Suppressor macrophage treated with lipopolysaccharide for 1 hour (primary cell): ENCODE data around the gene CD244.
A peak's percentile ranks its signal among the peaks of the same experiment; 100 is the strongest.
"Not testable (repeated sequence)": the region's sequence is repeated elsewhere in the genome, so short reads cannot be mapped to it uniquely, and the experiment has no call there.

Source experiments
- DNase-seq, 3 donors: peaks; one replicate each; pipeline ENCODE4 v3.0.0-alpha.2; 2020 to 2022

CD244 gene

DNA sequence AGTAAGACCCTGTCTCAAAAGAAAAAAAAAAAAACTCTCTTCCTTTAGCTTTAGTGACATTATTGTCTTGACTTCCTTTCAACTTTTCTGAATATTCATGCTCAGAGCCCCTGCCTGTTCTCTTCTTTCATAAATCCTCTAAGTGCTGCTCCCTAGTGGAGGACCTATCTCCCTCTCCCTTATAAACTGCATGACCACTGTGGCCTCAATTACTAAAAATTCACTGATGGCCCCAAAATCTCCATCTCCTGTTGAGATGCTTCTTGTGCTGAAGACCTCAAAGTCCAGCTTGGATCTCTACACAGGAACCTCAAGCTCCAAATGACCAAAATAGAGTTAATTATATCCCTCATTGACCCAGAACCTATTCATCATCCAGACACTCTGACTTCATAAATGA, 14.5 kb upstream of the CD244 start:
- DNase-seq, result peak in 1 of 3 donors; percentile 19

DNA sequence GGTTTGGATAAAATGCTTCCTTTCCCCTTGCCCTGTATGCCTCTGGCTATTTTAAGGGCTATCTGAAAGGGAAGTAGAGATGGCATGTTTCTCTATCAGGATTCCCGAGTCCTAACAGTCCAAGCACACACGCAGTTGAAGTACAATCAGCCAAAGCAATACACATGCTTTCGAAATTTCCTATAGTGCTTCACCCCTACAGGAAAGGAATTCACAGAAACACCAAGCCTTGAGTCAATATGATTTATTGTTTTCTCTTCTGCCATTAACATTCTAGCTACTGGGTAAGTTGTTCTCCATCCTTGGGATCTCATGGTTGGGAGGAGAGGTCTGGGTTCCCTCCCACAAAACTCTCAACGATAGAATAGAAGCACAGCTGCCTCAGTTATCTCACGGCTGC, 13.6 kb upstream of the CD244 start:
- peak in 2 of 3 donors; percentile 14 to 30 for DNase-seq

DNA sequence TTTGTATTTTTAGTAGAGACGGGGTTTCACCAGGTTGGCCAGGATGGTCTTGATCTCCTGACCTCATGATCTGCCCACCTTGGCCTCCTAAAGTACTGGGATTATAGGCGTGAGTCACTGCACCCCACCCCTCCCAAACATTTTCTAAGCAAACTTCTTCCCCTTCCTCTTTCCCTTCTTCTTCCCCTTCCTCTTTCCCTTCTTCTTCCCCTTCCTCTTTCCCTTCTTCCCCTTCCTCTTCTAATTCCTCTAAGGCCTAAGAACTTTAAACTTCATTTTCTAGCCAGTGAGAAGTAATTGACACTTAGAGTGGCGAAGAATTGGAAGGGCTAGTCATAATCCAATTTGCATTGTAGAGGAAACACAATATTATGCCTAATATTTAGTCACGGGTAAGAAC, 12.9 kb upstream of the CD244 start:
- DNase-seq, result peak; percentile 21 to 44 (median 33)

DNA sequence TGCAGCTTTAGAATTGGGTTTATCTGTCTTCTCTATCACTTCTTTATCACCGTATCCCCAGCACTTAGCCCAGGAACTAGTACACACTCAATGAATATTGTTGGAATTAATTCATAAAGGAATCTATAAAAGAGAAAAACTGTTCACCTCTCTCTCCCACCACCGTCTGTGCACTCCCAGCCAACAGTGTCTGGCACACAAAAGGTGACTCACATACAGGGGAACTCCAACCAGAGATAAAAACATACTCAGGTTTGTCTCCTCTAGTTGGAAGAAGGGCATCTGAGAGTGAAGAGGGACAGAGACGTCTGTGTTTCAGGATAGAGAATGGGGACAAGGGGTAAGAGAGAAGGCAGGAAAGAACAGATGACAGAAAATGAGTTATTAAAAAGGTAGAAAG, 12.2 kb upstream of the CD244 start:
- no peak for DNase-seq

DNA sequence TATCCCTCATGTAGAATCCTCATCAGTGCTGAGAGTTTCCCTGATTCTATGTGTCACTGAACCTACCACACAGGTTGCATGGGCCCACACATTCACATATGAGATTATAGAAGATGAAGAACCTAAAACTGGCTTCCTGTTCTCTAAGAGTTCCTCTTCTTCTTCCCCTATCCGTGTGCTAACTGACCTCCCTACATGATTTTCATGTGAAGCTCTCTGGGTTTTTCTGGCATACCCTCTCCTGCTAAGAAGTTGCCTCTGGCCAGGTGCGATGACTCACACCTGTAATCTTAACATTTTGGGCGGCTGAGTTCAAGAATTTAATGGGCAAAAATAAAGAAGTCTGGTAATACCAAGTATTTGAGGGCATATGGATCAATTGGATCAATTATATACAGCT, 5.5 kb upstream of the CD244 start:
- peak; percentile 34 to 50 (median 48) for DNase-seq

DNA sequence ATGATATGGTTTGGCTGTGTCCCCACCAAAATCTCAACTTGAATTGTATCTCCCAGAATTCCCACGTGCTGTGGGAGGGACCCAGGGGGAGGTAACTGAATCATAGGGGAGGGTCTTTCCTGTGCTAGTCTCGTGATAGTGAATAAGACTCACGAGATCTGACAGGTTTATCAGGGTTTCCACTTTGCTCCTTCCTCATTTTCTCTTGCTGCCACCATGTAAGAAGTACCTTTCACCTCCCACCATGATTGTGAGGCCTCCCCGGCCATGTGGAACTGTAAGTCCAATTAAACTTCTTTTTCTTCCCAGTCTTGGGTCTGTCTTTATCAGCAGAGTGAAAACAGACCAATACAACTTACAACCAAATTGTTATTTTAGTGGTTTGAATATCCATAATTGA, 5.0 kb upstream of the CD244 start:
- not testable (repeated sequence) for DNase-seq

DNA sequence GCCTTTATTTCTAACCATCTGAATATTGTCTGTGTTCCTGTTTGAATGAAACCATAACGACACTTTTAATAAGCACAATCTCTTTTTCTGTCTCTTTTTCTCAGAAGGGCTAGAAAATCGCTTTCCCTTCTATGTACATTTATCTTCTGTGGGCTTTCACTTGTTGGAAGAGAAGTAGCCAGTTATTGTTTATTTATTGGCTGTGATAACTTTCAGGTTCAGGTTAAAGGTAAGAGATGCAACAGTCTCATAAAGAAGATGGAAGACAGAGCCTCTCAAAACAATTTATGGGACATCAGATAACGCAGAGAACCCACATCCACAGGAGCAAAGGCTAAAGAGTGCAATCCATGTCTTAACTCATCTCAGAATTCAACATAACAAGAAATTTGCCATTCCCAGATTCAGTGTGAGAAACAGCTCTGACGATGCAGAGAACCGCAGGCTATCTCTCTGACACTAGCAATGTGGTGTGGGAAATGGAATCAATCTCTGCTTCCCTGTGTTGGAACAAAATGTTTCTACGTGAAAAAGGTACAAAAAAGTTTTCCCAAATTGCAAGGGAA, 4.1 kb upstream of the CD244 start:
- DNase-seq, result no peak

DNA sequence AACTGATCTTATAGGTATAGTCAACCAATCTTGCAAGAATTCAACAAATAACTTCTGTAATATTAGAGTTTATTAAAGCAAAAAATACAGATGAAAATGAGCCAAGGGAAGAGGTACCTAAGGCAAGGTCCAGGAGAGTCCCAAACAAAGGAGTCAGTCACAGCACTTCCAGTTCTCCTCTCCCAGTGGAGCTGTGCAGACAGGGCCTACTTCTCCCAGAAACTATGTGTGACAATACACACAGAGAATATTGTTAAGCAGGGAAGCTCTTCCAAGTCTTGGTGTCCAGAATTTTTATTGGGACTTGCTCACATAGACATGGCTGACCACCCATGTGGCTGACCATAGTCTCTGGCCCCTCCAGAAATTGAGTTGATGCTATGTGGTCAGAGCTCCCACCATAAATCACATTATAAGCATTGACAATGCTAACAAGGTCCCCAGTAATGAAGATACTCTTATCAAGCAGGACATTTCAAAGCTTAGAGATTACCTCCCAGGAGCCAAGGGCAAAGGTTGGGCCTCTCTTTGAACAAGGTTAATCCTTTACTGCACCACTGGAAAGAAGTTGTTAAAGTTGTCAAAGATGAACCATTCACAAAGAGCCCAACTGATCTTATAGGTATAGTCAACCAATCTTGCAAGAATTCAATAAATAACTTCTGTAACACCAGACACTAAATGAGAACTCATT, 3.5 kb upstream of the CD244 start:
- no peak for DNase-seq

DNA sequence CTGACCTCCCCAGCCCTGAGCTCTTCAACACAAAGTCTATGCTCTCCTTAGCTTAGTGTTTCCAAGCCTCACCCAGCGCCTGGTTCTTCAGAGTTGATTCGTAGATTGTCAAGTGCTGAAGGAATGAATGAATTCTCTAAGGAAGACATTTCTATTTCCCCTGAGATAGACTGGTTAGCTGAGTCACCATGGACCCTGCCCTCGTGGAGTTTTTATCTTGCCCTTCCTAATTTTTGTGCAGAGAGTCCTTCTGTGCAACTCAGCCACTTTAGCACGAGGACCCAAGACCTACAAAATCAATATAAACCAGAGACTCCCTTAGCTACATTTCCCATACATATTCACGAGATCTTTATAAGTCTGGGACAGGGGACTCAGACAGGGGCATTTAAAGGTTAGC, 2.6 kb upstream of the CD244 start:
- DNase-seq, result no peak

DNA sequence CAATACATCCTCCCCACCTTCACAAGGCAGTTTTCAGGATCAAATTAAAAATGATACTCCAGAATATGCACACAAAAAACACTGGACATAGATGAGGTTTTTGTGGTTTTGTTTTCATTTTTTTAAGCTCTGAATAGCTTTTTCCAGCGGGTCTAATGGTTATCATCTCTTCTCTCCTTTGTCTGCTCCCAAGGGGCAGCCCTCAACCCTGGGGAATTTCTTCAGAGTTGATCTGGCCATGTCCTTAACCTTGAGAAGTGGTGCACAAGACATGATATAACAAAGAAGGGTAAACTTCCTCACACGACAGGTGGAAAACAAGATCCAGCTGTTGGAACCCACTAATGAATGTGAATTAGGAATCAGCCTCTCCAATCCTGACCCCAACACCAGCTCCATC, 1.5 kb upstream of the CD244 start:
- DNase-seq, result no peak

DNA sequence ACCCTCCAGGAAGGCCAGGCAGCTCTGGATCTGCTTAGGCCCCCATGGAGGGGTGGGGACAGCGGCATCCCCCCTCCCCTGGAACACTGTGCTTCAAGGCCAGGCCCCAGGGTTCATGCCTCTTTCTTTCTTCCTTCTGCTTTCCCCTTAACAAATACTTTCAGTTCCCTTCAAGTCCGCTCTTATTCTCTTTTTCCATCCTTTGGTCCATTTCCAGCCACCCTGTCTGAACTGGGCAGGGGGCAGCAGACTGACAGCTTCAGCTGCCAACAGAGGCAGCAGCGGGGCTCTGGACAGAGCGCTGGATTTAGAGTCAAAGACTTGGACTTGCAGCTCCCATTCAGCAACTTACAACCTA, 1.1 kb upstream of the CD244 start:
- DNase-seq, result peak in 2 of 3 donors; percentile 30 to 55

DNA sequence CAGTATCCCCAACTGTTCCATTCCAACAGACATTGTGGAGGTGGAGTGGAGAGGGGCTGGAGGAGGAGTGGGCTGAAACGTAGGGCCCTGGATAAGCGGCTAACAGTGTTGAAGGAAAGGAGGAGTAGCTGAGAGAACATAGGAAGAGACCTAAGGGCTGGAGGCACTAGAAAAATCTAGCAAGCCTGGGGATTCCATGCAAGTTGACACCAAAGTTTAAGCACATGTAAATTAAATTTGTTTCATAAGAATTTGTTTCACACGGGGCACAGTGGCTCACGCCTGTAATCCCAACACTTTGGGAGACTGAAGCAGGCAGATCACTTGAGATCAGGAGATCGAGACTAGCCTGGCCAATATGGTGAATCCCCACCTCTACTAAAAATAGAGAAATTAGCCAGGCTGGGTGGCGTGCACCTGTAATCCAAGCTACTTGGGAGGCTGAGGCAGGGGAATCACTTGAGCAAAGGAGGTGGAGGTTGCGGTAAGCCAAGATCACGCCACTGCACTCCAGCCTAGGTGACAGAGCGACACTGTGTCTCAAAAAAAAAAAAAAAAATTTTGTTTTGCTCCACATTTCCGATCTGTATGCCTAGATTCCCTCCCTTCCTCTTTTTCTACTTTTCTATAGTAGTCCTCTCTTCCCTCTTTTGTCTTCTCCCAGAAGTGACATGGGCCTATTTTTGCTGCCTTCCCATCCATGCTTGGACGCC, 530 bp upstream of the CD244 start:
- peak in 2 of 3 donors; percentile 42 to 51 for DNase-seq

DNA sequence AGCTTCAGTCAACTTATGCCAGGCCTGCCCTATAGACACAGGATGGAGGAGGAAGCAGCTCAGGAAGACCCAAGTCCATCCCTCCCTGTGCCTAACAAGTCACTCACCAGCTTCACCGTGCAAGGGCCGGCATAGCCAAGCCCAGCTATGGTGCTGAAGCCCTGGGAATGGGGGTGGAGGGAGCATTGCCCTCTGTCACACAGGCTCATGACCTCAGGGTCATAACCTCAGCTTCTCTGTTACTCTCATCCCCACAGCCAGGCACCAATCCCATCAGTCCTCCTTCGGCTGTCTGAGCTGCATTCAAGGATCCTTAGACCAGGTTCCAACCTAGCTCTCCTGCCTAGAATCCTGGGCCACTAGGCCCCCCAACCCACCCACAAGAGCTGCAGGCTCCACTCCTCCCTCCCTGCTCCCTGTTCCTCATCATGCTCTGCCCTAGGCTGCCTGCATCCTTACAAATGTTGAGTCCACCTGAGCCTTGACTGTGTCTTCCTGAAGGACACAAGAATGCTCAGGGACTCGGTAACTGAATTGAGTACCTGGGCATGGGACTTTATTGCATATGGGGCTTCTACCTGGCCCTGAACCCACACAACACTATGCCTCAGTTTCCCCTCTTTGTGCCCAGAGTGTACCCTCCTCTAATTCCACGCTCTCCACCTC, 1.7 kb downstream of the CD244 start:
- DNase-seq, result no peak

DNA sequence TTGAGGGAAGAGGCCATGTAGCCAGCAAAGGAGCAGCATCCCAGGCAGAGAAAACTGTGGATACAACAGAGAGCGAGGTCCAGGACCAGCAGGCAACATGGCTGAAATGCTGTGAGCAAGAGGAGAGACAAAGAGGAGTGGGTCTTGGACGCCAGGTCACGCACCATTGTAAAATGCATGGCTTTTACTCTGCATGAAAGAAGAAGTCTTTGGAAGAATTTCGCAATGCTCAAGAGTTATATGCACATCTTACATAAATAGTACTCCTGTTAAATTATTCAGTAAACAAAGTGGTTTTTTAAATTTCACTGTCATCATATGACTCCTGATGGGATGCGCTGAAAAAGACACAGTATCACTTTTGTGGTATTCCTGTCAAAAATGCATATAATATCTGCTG, 3.5 kb downstream of the CD244 start:
- DNase-seq, result peak; percentile 47 to 77 (median 62)

DNA sequence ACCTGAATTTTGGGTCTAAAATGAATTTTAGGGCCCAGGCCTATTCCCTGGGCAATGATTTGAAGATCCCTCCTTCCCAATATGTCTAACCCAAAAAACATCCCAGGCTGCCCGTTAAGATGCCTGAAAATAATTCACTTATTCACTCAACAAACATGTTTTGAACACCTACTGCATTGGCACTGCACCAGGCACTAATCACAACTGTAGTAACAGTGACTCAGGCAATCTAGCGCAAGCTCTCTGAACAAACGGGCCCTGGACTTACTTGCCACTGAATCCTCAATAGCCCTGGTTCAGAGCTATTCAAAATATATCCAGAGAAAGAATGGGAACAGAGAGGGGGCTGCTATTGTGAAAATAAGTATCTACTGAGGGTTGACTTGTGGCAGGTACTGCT, 4.2 kb downstream of the CD244 start:
- no peak for DNase-seq

DNA sequence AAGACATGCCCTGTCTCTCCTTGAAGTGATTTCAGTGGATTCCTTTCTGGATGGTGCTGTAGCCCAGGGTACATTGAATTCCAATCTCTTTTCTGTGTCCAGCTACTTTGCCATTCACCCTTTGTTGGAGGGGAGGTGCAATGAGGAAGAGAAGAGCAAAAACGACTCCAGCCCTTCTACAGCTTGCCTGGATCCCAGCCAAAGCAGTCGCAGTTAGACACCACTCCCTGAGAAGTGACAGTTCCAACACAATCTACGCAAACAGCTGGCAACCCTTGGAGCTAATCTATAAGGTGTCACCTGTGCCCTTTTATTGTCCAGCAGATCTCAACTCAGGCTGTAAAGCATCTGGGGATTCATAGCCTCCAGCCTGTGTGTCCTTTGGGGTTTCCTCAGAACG, 4.6 kb downstream of the CD244 start:
- DNase-seq, result no peak

DNA sequence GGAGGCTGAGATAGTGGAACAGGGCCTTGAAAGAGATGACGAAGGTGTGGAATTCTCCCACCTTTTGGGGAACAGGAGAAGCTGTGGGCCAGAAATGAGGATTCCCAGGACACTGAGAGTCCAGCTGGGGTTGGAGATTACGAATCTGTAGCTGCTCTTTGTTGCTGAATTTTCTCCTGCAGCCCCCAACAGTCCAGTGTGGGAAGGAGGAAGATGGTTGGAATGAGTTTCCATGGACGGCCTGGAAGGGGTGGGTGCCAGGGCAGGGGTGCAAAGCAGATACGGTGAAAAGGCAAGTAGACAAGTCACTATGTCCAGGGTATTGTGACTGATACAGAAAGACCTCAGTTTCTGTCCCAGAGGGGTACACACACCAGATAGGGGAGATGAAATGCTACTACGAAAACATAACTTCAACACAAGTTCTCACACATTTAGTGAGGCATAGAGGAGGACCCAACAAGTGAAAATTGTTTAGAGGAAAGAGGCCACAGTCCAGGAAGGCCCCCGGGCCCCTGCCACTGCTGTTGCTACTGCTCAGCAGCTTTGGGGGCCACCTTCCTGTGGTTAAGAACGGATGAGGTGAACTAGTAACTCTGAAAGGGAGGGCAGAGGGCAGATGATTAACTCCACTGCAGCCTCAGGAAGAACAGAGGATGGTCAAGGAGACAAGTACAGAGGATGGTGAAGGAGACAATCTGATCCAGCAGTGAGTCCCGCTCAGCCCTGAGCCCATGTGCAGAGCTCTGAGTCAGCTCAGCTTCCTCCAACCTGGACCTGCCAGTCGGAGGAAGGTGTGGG, 7.3 kb downstream of the CD244 start:
- DNase-seq, result no peak

DNA sequence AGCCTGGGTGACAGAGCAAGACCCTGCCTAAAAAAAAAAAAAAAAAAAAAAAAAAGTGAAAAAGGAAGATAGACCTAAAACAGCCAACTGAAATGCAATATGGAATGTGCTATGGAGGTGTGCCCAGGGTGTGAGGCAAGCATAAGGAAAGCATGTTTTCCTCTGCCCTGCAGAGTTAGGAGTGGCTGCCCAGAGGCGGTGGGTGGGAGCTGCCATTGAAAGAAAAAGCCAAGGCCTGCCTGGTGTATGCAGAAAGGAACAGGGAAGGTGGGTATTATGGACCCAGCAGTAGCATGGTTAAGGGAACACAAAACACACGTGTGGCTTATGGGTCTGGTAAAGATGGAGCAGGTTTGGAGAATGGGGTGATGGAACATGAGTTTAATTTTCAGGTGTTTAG, 8.9 kb downstream of the CD244 start:
- DNase-seq, result no peak

DNA sequence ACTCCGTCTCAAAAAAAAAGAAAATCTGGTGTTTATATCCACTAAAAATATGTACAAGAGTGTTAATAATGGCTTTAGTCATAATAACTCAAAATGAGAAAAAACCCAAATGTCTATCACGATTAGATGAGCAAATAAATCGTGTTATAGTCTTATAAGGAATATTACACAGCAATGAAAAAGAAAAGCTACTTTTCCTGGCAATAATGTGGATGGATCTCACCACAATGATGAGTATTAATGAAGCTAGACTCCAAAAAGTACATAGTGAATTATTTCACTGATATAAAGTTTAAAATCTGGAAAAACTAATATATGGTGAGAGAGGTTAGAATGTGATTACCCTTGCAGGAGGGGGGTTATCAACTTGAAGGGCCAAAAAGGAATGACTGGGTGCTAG, 9.7 kb downstream of the CD244 start:
- no peak for DNase-seq

DNA sequence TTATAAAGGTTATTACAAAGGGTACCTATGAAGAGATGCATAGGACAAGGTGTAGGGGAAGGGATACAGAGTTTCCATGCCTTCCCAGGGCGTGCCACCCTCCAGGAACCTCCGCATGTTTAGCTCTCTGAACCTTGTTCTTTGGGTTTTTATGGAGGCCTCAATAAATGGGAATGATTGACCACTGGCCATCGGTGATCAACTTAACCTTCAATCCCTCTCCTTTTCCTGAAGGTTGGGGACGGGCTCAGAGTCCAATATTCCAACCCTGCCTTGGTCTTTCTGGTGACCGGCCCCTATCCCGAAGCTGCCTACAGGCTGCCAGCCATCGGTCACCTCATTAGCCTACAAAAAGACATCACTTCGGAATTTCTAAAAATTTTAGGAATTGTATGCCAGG, 11.7 kb downstream of the CD244 start:
- DNase-seq, result no peak

DNA sequence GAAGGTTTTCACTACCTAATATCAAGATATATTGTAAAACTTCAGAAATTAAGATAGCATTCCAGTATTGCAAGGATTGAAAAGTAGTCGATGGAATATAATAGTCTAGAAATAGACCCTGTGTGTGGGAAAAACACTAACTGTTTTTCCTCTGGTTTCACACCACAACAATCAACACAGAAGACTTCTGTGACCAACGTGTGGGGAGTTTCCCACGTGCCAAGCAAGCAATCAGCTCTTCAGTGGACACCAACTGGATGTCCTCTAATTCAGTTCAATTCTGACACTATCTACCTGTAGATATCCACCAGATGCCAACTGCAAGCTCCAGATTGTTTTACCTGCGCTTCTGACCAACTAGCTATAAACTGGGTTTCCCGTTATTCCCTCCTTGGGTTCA, 12.1 kb downstream of the CD244 start:
- no peak for DNase-seq

DNA sequence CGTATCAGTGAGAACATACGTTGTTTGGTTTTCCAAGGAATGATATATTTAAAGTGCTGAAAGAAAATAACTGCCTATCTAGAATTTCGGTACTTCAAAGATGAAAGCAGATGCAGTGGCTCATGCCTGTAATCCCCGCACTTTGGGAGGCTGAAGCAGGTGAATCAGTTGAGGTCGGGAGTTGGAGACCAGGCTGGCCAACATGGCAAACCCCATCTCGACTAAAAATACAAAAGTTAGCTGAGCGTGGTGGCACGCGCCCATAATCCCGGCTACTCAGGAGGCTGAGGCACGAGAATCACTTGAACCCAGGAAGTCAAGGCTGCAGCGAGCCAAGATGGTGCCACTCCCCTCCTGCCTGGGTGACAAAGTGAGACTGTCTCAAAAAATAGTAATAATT, 16.4 kb downstream of the CD244 start:
- DNase-seq, result no peak
